HUDEP-2 (cell line): ENCODE results near the gene RPS2.
A peak's percentile ranks its signal among the peaks of the same experiment; 100 is the strongest.

ENCODE experiments used
- DNase-seq, 76 experiments: peaks; one replicate each; lab custom pipeline; 2025; ENCODE audit not compliant: unreplicated experiment in 76 of 76; lab: John Stamatoyannopoulos, UW

RPS2 gene

DNA sequence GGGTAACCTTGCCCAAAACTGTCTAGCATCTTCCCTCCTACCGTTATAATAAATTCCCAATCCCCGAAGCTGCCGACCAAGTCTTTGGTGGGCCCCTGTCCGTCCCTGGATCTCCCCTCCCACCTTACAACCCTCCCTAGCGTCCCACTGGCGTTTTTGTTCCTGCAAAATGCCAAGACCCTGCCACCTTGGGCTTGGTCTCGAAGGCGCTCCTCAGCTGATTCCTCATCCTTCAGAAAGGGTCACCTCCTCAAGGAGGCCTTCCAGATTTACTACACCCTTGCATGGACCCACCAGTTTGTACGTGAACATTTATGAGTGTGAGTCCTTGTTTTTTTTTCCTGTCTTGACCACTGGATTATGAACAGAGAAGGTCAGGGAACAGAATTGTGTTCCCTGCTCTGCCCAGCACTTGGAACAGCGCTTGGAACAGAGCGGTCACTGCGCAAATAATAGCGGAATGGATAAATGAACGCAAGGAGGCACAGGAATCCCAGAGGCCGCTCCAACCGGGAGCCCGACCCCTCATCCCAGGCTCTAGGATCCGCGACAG is 18.4 kb upstream of the RPS2 start:
- no peak for DNase-seq

DNA sequence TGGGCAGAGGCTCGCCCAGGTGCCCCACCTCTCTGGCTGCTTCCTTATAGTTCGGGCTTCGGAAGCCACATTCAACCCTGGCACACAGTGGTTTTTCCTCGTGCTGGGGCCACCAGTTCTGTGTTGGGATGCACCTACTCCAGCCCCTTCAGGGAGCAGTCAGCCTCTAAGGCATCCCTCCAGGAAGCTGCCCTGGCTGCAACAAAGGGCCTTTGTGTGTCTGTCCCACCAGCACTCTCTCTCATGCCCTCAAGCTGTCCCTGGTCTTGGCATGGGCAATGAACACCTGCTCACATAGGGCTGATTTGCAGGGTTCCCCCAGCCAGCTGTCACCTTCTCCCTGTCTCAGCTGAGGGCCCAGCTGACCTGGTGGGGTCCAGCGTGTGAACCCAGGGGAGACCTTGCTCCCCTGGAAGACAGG is 17.4 kb upstream of the RPS2 start:
- no peak for DNase-seq

DNA sequence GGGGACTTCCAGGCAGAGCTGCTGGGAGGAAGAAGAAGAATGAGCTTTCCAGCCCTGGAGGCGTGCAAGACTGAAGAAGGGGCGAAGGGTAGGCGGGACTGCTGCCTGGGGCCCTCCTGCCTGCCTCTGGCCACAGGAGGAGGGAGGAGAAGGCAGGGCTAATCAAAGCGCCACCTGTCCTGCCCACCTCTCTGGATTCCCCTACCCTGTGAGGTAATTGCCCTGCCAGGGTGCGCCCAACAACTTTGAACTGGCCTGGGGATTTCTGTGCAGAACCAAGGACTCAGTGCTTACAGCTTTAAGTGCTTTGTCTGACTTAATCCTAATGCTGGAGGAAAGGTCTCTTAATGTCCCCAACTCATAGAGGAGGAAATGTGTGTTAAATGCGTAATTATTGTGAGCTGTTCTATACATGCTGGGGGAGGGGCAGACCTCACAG is 16.8 kb upstream of the RPS2 start, which contains the start of gene NOXO1:
NOXO1 (minus strand) TSS at position 72 of the 439 bp plus-strand sequence. CDS start 290 bp downstream, outside the sequence.
- no peak for DNase-seq

DNA sequence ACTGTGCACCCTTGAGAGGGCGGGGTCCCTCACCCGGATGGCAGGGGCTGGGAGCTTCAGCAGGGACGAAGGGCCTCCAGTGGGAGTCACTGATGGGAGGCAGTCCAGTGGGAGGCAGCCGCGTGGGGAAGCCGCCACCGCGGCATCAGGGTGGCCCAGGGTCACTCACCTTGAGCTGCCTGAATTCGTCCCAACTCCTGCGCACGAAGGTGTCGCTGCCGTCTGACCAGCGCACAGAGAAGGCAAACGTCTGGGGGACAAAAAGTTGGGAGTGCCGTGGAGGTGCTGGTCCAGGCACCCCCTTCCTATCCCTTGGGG is 16.1 kb upstream of the RPS2 start:
- DNase-seq: no peak

DNA sequence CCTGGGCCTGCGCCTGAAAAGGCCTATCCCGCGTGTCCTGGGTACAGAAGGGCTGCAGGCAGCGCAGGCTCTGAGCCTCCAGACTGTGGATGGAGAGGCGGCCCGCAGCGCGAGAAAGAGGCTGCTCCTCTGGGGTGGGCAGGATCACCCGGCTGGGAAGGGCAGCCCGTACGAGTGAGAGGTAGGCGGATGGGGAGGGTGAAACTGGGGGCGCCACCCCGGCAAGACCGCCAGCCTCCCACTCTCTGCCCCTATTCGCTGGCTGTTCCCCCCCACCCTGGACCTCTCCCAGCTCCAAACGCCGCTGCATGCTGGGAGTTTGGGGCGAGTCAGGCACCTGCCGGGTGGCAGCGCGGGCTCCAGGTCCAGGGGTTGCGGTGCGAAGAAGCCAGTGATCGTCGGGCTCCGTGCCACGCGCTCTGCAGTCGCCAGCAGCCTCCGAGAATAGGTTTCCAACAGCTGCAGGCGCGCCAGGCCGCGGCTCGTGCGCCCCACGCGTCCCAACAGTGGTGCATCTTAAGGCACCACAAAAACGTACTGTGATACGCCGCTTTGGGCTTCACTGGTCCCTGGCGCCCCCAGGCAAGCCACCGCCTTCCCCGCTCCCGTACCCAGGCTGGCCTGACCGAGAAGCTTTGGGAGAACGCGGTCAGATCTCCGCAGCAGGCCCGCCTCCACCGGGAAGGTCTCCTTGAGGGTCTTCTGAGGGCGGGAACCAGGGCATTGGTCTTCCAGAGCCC is 15.6 kb upstream of the RPS2 start:
- DNase-seq: no peak

DNA sequence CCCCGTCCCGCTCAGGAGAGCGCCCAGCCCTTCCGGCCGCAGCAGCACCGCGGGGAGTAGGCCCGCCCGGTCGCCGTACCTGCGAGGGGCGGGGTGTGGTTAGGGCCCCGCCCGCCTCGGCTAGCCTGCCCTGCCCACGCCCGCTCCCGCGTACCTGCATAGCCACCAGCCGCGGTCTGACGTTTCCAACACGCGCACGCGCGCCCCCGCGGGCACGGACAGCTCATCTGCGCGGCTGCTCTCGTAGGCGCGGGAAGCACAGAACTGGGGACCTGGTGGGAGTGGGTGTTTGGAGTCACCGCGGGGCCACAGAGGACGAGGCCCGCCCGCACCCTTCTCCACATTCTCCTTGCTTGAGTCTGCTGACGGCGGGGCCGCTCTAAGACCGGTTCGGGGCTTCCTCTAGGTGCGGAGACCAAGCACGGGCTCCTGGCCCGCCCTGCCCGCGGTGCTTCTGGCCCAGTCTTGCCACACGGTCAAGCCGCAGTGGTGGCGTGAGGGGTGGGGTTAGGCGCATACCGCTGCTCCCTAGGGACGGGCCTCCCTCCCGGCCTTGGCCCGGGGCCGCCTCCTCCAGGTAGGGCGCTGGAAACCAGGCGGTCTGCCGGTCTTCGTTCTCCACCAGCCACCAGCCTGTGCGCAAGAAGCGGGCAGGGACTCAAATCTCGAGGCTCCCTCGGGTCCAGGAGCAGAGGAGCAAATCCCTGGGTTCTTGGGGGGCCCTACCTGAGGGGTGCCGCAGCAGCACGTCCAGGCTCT is 14.8 kb upstream of the RPS2 start:
- no peak for DNase-seq

DNA sequence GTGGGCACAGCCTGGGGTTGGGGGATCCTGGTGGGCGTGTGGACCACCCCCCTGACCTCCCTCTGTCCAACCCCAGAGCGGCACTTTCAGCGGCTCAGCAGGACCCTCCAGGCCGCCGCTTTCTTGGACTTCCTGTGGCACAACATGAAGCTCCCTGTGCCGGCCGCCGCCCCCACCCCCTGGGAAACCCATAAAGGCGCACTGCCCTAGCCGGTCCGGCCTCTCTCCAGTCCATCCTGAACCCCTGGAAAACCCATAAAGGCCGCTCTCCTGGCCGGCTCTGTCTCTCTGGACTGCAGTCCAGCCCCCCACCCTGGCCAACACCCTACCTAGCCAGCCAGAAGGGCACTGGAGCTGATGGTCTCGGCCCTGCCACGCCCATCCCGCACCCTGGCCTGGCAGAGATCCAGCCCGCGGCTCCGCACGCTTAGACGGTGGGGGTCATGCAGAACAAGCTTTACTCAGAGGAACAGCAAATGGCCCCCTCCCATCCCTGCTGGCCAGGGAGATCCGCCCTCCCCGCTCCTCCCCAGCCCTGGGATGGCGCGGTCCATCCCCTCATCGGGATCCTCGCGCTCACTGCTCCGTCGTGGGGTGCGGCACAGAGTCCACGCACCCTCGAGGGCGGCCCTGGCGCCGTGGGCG is 14.0 kb upstream of the RPS2 start:
- DNase-seq: no peak

DNA sequence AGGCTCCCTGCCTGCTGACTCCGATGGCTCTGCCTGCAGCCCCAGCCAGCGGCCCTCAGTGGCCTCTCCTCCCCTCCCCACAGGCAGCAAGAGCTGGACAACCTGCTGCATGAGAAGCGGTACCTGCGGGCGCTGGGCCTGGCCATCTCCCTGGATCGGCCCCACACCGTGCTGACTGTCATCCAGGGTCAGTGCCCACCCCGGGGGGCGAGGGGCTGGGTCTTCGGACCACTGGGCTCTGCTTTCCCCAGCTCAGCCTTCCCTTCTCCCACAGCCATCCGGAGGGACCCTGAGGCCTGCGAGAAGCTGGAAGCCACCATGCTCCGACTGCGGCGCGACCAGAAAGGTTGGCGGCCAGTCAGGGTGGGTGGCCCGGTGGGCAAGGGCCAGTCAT is 13.2 kb upstream of the RPS2 start:
- DNase-seq: no peak

DNA sequence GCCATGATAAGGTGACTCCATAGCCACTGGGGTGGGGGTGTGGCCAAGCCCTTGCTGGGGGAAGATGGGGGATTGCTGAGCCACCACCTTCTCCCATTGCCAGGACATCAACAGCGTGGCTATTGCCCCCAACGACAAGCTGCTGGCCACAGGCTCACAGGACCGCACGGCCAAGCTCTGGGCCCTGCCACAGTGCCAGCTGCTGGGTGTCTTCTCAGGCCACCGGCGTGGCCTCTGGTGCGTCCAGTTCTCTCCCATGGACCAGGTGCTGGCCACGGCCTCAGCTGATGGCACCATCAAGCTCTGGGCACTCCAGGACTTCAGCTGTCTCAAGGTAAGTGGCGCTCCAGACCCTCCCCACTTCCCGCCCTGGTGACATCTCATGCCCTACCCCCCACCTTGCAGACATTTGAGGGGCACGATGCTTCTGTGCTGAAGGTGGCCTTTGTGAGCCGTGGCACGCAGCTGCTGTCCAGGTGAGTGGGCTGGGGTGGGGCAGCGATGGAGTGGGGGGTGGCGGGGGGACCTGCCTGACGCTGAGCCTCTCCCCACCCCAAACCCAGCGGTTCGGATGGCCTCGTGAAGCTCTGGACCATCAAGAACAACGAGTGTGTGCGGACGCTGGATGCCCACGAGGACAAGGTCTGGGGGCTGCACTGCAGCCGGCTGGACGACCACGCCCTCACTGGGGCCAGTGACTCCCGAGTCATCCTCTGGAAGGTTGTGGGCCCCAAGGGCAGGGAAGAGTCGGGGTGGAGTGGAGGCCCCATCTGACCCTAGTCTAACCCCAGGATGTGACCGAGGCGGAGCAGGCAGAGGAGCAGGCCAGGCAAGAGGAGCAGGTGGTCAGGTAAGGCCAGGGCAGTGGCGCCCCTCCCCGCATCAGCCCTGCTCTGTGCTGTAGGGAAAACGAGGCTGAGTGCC is 12.6 kb upstream of the RPS2 start:
- no peak for DNase-seq

DNA sequence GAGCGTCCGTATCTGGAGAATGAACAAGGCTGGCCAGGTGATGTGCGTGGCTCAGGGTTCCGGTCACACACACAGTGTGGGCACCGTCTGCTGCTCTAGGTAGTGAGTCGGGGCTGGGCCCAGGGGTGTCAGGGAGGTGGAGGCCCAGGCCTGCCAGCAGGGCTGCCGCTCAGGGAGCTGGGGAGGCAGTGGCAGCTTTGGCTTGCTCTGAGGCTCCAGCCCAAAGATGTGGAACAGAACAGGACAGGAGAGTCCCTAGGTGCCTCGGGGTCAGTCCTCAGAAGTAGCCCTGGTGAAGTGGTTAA is 11.5 kb upstream of the RPS2 start:
- DNase-seq: no peak

DNA sequence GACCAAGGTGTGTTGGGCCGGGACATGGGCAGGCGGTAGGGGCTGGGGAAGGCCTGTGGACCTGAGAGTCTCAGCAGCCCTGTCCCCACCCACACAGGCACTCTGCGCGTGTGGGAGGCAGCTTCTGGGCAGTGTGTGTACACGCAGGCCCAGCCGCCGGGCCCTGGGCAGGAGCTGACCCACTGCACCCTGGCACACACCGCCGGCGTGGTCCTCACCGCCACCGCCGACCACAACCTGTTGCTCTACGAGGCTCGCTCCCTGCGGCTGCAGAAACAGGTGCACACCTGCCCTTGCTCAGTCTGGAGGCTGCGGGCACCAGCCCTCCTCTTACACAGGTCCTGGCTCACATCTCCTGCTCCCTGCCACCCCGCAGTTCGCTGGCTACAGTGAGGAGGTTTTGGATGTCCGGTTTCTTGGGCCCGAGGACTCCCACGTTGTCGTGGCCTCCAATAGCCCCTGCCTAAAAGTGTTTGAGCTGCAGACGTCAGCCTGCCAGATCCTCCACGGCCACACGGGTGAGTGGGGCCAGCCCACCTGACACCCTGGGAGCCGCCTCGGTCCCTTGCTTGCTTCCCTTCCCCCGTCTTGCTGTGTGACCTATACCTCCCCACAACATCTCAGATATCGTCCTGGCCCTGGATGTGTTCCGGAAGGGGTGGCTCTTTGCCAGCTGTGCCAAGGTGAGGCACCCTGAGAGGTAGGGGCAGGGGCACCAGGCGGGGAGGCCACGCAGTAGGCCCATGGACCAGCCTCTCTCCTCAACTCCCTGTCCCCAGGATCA is 11.0 kb upstream of the RPS2 start:
- no peak for DNase-seq

DNA sequence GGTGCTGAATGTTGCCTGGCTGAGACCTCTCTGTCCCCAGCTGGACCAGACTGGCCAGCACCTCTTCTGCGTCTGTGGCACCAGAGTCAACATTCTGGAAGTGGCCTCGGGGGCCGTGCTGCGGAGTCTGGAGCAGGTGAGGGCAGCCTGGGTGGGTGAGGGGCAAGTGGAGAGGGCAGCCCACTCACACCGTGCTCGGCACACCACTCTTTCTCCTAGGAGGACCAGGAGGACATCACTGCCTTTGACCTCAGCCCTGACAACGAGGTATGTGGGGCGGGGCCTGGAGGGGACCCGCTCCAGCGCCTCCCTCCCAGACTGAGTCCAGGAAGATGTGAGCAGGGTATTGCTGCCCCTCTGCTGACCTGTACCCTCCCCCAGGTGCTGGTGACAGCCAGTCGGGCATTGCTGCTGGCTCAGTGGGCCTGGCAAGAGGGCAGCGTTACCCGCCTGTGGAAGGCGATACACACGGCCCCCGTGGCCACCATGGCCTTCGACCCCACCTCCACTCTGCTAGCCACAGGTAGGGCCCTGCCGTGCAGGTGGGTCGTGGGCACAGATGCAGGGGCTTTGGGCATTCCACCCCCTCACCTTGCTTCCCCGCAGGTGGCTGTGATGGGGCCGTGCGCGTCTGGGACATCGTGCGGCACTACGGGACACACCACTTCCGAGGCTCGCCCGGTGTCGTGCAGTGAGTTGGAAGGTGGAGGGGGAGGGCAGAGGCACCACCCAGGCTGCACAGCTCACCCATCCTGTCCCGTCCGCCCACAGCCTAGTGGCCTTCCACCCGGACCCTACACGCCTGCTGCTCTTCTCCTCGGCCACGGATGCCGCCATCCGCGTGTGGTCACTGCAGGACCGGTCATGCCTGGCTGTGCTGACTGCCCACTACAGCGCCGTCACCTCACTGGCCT is 9.8 kb upstream of the RPS2 start:
- no peak for DNase-seq

DNA sequence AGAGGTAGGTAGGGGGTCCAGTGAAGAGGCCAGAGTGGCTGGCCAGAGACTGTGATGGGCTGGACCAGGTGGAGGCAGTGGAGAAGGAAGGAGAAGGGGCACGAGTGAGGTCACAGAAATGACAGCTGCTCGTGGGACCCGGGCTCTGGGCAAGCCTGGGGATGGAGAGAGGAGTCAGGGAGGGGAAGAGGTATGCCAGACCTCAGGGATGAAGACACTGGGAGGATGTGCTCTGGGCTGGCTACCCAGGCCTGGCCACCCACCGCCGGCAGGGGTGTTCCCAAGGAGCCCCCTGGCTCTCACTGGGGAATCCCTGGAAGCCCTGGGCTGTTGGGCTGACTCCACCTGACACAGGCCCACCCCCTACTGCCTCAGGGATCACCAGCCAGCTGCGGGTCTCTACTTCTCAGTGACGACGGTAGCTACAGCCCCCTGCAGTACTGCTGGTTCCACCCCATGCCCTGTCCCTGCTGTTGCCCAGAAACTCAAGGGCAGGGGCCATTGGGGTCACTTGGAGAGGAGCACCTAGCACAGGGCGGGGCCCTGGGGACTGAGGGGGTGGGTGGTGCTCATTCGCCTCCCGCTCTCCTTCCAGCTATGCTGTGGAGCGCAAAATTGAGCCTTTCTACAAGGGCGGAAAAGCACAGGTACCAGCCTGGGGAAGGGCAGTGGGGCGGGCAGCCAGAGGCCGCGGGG is 9.0 kb upstream of the RPS2 start:
- no peak for DNase-seq

DNA sequence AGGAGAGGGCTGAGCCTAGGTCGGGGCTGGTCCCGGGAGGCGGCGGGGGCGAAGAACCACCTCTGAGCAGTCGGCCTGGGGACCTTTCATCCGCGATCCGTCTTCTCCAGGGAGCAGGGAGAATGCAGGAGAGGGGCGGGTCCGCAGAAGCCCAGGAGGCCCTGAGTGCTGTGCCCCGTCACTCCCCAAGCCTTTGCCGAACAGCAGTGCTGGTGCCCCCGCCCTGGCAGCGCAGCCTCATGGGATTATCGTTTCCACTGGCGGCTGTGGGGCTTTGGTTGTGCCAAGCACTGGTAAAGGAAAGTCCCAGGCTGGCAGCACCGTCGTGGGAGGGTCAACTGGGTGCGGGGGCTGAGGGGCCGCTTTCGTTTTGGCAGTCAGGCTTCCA is 7.9 kb upstream of the RPS2 start:
- peak in 32 of 76 experiments; percentile 10 to 61 (median 31) for DNase-seq

DNA sequence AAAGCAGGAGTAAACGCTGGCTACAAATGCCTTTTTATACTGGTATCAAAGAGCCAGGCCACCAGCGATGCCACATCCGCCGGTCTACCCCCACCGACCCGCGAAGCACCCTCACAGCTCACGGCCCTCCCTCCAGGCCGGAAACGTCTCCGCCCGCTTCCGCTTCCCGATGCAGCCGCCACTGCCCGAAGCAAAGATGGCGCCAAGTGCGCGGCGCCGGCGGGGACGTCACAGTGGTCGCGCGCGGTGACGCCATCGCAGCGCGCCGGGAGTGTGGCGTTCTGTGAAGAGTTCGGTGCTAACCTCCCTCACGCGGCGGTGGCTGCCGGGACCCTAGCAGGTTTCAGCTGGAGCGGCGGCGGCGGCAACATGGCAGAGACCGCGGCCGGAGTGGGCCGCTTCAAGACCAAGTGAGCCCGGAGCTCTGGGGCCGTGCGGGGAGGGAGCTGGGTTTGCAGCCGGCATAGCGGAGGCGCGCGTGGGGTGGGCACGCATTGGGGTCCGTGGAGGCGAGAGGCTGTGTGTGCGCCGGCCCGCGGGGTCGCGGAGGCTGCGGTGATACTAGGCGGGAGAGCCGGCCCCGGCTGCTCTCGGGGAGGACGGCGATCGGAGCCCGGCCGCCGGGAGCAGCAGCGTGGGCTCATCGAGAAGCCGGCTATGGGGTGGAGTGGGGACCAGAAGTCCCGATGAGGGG is 7.3 kb upstream of the RPS2 start, which contains the start of gene TBL3:
TBL3 (plus strand) TSS at position 258 of the 694 bp plus-strand sequence; CDS start at position 370, 112 bp downstream.
- peak in 73 of 76 experiments; percentile 51 to 94 (median 86) for DNase-seq

DNA sequence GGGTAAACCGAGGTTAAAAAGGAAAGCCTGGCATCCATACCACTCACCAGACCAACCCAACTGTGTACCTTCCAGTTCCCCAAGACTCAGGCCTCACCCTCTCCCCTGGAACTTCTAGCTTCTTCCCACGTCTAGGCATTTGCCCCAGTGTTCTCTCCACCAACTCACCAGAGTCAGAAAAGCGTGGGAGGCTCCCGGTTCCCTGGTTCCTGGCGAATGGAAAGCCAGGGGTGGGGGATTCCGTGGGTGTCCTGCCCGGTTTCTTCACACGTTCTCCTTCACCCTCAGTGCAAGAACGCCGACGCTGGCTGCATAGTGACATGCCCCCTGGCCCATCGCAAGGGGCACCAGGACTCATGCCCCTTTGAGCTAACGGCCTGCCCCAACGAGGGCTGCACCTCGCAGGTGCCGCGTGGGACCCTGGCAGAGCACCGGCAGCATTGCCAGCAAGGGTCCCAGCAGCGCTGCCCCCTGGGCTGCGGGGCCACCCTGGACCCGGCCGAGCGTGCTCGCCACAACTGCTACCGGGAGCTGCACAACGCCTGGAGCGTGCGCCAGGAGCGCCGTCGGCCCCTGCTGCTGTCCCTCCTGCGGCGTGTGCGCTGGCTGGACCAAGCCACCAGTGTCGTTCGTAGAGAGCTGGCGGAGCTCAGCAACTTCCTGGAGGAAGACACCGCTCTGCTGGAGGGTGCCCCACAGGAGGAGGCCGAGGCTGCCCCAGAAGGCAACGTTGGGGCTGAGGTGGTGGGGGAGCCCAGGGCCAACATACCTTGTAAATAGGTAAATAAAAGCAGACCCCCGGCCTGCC is 3.7 kb upstream of the RPS2 start:
- no peak for DNase-seq

DNA sequence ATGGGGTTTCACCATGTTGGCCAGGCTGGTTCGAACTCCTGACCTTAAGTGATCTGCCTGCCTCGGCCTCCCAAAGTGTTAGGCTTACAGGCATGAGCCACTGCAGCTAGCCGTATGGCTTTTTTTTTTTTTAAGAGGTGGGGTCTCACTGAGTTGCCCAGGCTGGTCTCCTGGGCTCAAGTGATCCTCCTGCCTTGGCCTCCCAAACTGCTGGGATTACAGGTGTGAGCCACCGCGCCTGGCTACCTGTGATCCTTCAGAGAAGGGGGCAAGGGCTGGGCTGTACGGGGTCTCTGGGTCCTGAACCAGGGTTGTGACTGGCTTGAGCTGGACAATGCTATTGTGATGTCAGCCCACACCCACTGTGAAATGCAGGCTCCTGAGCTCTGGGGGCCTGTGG is 1.8 kb upstream of the RPS2 start, which contains the start of gene RNF151:
RNF151 (plus strand) TSS at position 397 of the 400 bp plus-strand sequence. CDS start 26 bp downstream, outside the sequence.
- DNase-seq: no peak
